IMR-90 (cell line): Measurements from ENCODE around the gene MMAA. TPM values are rescaled to one million over a fixed set of nuclear protein-coding genes. Genes with fewer than 3 reads are reported as not detected.

Experiments
- ATAC-seq: fragments of 200-7000 bp; cut with Tn5 transposase; 2 replicates; pipeline ENCODE4 v1.9.1; 2020; ENCODE audit warnings: low read depth, mild to moderate bottlenecking, moderate library complexity
- BruUV-seq: library from RNA; stranded (reverse); fragments of 400-500 nt; replicated peaks from 2 replicates; lab custom pipeline; 2021; lab: Mats Ljungman, UMichigan
- CTCF ChIA-PET: fragments of 300-600 bp; formaldehyde crosslinking; extraction: SDS; loops from one replicate; lab custom pipeline; 2021; ENCODE audit warnings: antibody characterized with exemption; lab: Yijun Ruan, JAX
- POLR2A ChIA-PET: fragments of 300-600 bp; sonication (Branson Sonifier 250); formaldehyde crosslinking; loops from one replicate; lab custom pipeline; 2022; ENCODE audit warnings: antibody characterized with exemption; ENCODE audit not compliant: unreplicated experiment; lab: Charles Lee
- DNase-seq: peaks from one replicate; pipeline ENCODE4 v3.0.0; 2013
- H2AFZ ChIP-seq: replicated peaks from 2 replicates; pipeline ENCODE3; 2013; ENCODE audit warnings: low read length, mild to moderate bottlenecking; ENCODE audit not compliant: poor library complexity
- H2AK5ac ChIP-seq: 2 replicates; pipeline ENCODE4 v1.6.1; 2013; ENCODE audit warnings: low read depth, low read length, inconsistent platforms
- H2AK9ac ChIP-seq: replicated peaks from 2 replicates; pipeline ENCODE3; 2013; ENCODE audit warnings: mild to moderate bottlenecking, low read depth, low read length, moderate library complexity; ENCODE audit not compliant: poor library complexity
- H2BK120ac ChIP-seq: 2 replicates; pipeline ENCODE4 v1.6.1; 2013; ENCODE audit warnings: low read depth, low read length, inconsistent platforms
- H2BK15ac ChIP-seq: 3 replicates; pipeline ENCODE4 v1.6.1; 2013; ENCODE audit warnings: low read depth, low read length, inconsistent platforms
- H2BK20ac ChIP-seq: 2 replicates; pipeline ENCODE4 v1.6.1; 2013; ENCODE audit warnings: low read depth, mild to moderate bottlenecking, inconsistent platforms, low read length, moderate library complexity
- H2BK5ac ChIP-seq: 2 replicates; pipeline ENCODE4 v1.6.1; 2013; ENCODE audit warnings: mild to moderate bottlenecking, low read depth, low read length, inconsistent platforms; ENCODE audit not compliant: poor library complexity, severe bottlenecking
- H3K14ac ChIP-seq: replicated peaks from 2 replicates; pipeline ENCODE4 v1.6.1; 2013; ENCODE audit warnings: low read depth, low read length, inconsistent platforms
- H3K18ac ChIP-seq: 2 replicates; pipeline ENCODE4 v1.6.1; 2013; ENCODE audit warnings: low read depth, low read length, control low read depth
- H3K23ac ChIP-seq: 2 replicates; pipeline ENCODE4 v1.6.1; 2013; ENCODE audit warnings: low read depth, low read length, inconsistent platforms
- H3K27ac ChIP-seq: 2 replicates; pipeline ENCODE4 v1.5.1; 2013; ENCODE audit warnings: mild to moderate bottlenecking, control low read depth, low read length; ENCODE audit not compliant: insufficient read depth
- H3K27me3 ChIP-seq: 2 replicates; pipeline ENCODE4 v1.6.1; 2013; ENCODE audit warnings: low read length; ENCODE audit not compliant: control insufficient read depth, insufficient read depth
- H3K36me3 ChIP-seq: 2 replicates; pipeline ENCODE4 v1.6.1; 2013; ENCODE audit warnings: low read length, mixed read lengths; ENCODE audit not compliant: control insufficient read depth, insufficient read depth
- H3K4ac ChIP-seq: 2 replicates; pipeline ENCODE4 v1.6.1; 2013; ENCODE audit warnings: low read depth, low read length, inconsistent platforms
- H3K4me1 ChIP-seq: 2 replicates; pipeline ENCODE4 v1.6.1; 2013; ENCODE audit warnings: low read length, mixed read lengths; ENCODE audit not compliant: control insufficient read depth, insufficient read depth
- H3K4me2 ChIP-seq: 2 replicates; pipeline ENCODE4 v1.6.1; 2013; ENCODE audit warnings: low read depth, mild to moderate bottlenecking, control low read depth, low read length, moderate library complexity
- H3K4me3 ChIP-seq: 2 replicates; pipeline ENCODE4 v1.5.1; 2013; ENCODE audit warnings: low read depth, mild to moderate bottlenecking, control low read depth, low read length, moderate library complexity; ENCODE audit not compliant: insufficient read depth
- H3K56ac ChIP-seq: 2 replicates; pipeline ENCODE4 v1.6.1; 2013; ENCODE audit warnings: low read length, inconsistent platforms; ENCODE audit not compliant: insufficient read depth; ENCODE audit errors: extremely low read depth
- H3K79me1 ChIP-seq, 2 experiments: 2 replicates each; pipeline ENCODE4 v1.6.1; 2013; ENCODE audit warnings: low read length in 2 of 2, inconsistent platforms in 1 of 2, low read depth in 1 of 2
- H3K9ac ChIP-seq: 2 replicates; pipeline ENCODE4 v1.6.1; 2013; ENCODE audit warnings: low read depth, low read length, control low read depth
- H3K9me1 ChIP-seq: 2 replicates; pipeline ENCODE4 v1.6.1; 2013; ENCODE audit warnings: low read length, inconsistent platforms; ENCODE audit not compliant: insufficient read depth
- H3K9me3 ChIP-seq: 2 replicates; pipeline ENCODE4 v1.6.1; 2013; ENCODE audit warnings: low read length; ENCODE audit not compliant: control insufficient read depth, insufficient read depth
- H4K20me1 ChIP-seq: 2 replicates; pipeline ENCODE4 v1.6.1; 2013; ENCODE audit warnings: low read length, inconsistent platforms; ENCODE audit not compliant: insufficient read depth
- H4K5ac ChIP-seq: 2 replicates; pipeline ENCODE4 v1.6.1; 2013; ENCODE audit warnings: mild to moderate bottlenecking, low read depth, low read length, control low read depth
- H4K8ac ChIP-seq, 2 experiments: 2 replicates each; pipeline ENCODE4 v1.6.1; 2013; ENCODE audit warnings: low read depth in 2 of 2, low read length in 2 of 2, control low read depth in 1 of 2, inconsistent platforms in 1 of 2
- H4K91ac ChIP-seq: 2 replicates; pipeline ENCODE4 v1.6.1; 2013; ENCODE audit warnings: low read depth, low read length, inconsistent platforms; ENCODE audit not compliant: insufficient read depth
- BHLHE40 ChIP-seq: fragments of 150-350 bp; IDR thresholded peaks from 2 replicates; pipeline ENCODE4 v1.6.1; 2016; ENCODE audit warnings: mild to moderate bottlenecking, low read depth, low read length
- CEBPB ChIP-seq: IDR thresholded peaks from 2 replicates; pipeline ENCODE4 v1.6.1; 2012; ENCODE audit warnings: low read depth, low read length, improper control_type of control experiment
- CHD1 ChIP-seq: IDR thresholded peaks from 2 replicates; pipeline ENCODE4 v1.6.1; 2012; ENCODE audit warnings: low read depth, low read length, improper control_type of control experiment
- CTCF ChIP-seq: conservative IDR thresholded peaks from 2 replicates; pipeline ENCODE4 v1.5.1; 2012; ENCODE audit warnings: mild to moderate bottlenecking, low read depth, low read length, improper control_type of control experiment
- ELK1 ChIP-seq: fragments of 150-350 bp; IDR thresholded peaks from 2 replicates; pipeline ENCODE4 v1.6.1; 2016; ENCODE audit warnings: low read depth, mild to moderate bottlenecking, low read length, moderate library complexity, borderline replicate concordance
- FOS ChIP-seq: fragments of 150-350 bp; IDR thresholded peaks from 2 replicates; pipeline ENCODE4 v1.6.1; 2016; ENCODE audit warnings: low read depth, low read length
- MAFK ChIP-seq: IDR thresholded peaks from 2 replicates; pipeline ENCODE4 v1.6.1; 2012; ENCODE audit warnings: low read depth, low read length, improper control_type of control experiment
- MAZ ChIP-seq: IDR thresholded peaks from 2 replicates; pipeline ENCODE4 v1.6.1; 2012; ENCODE audit warnings: low read depth, mild to moderate bottlenecking, low read length, improper control_type of control experiment, moderate library complexity, borderline replicate concordance
- MXI1 ChIP-seq: IDR thresholded peaks from 2 replicates; pipeline ENCODE4 v1.6.1; 2012; ENCODE audit warnings: low read depth, mild to moderate bottlenecking, low read length, moderate library complexity, borderline replicate concordance
- NFE2L2 ChIP-seq: fragments of 150-350 bp; IDR thresholded peaks from 2 replicates; pipeline ENCODE4 v1.6.1; 2016; ENCODE audit warnings: low read depth, mild to moderate bottlenecking, low read length
- POLR2A ChIP-seq: IDR thresholded peaks from 2 replicates; pipeline ENCODE4 v1.6.1; 2012; ENCODE audit warnings: mild to moderate bottlenecking, low read depth, low read length
- RAD21 ChIP-seq: IDR thresholded peaks from 2 replicates; pipeline ENCODE4 v1.6.1; 2012; ENCODE audit warnings: low read length, improper control_type of control experiment
- RCOR1 ChIP-seq: IDR thresholded peaks from 2 replicates; pipeline ENCODE4 v1.6.1; 2012; ENCODE audit warnings: mild to moderate bottlenecking, low read length, improper control_type of control experiment; ENCODE audit not compliant: insufficient replicate concordance
- RFX5 ChIP-seq: IDR thresholded peaks from 2 replicates; pipeline ENCODE4 v1.8.0; 2012; ENCODE audit warnings: low read depth, mild to moderate bottlenecking, low read length, moderate library complexity
- SMC3 ChIP-seq: fragments of 150-350 bp; IDR thresholded peaks from 2 replicates; pipeline ENCODE4 v1.6.1; 2016; ENCODE audit warnings: low read depth, mild to moderate bottlenecking, antibody characterized with exemption, low read length, moderate library complexity
- USF2 ChIP-seq: fragments of 150-350 bp; IDR thresholded peaks from 2 replicates; pipeline ENCODE4 v1.6.1; 2017; ENCODE audit warnings: mild to moderate bottlenecking, antibody characterized with exemption, low read length, low read depth
- WGBS, 2 experiments: methylation state at CpG; one replicate each; pipeline versions ENCODE4 v1.1.5 to v1.1.7; 2013; ENCODE audit warnings: missing lambda C conversion rate in 2 of 2; ENCODE audit not compliant: insufficient read length in 1 of 2; ENCODE audit errors: extremely low coverage in 2 of 2; 5-methylcytosine and 5-hydroxymethylcytosine counted together
- dilution Hi-C: fragments of 300-500 bp; cut with HindIII; formaldehyde crosslinking; loops from one replicate; pipeline ENCODE4 v1.14.3; 2018; ENCODE audit warnings: low sequenced_read_pairs; ENCODE audit not compliant: unreplicated experiment
- in situ Hi-C: fragments of 300-500 bp; cut with MboI; formaldehyde crosslinking; loops from 3 replicates; pipeline ENCODE4 v1.14.3; 2019; ENCODE audit warnings: low sequenced_read_pairs, inconsistent platforms, mixed read lengths
- intact Hi-C: fragments of 100-400 bp; cut with micrococcal nuclease; formaldehyde crosslinking; loops from 2 replicates; pipeline ENCODE4 v1.10.0; 2022
- polyA plus RNA-seq, 3 experiments: library from polyadenylated mRNA; depleted of rRNA; stranded (reverse); fragments of >200 nt; gene quantifications; 2 replicates each; pipeline ENCODE4 v1.2.3, GENCODE V29; 2012; ENCODE audit warnings: low replicate concordance in 1 of 3
- total RNA-seq: library from RNA; depleted of rRNA; stranded (reverse); fragments of >200 nt; gene quantifications from 2 replicates; pipeline ENCODE4 v1.2.3, GENCODE V29; 2012

MMAA gene
- total and polyA plus RNA-seq, 2 of the 4 experiments (the other 2 are of a cell fraction), result 4.4 to 5.2 TPM

GRCh38 chr4:145656156-145656555 is 37.0 kb downstream of the MMAA start:
- ChIA-PET POLR2A (no interaction called here), CTCF (interaction anchor here (1.6 kb wide), 1 partner anchor 11 kb away, joined by 5 read pairs; no protein-coding TSS in a partner anchor)
- BruUV-seq, result no TSS peak
- H3K4me1 ChIP-seq, result no peaks in the 10 kb centered on the region
- ATAC-seq (no peak), DNase-seq (no peak)
- no peak overlapping the region for H3K14ac ChIP-seq
- no peaks in the 10 kb centered on the region for H3K9me3 ChIP-seq
- no peak overlapping the region for H2BK20ac ChIP-seq
- H3K79me1 ChIP-seq, result no peaks in the 10 kb centered on the region
- no peak overlapping the region for H2AK9ac ChIP-seq
- H3K18ac ChIP-seq, result no peak overlapping the region
- no peaks in the 10 kb centered on the region for H4K20me1 ChIP-seq
- intact Hi-C loops (no loop called here), in situ Hi-C loops (no loop called here), dilution Hi-C loops (no loop called here)
- H2AFZ ChIP-seq, result no peak overlapping the region
- H3K36me3 ChIP-seq, result peaks cover 3% of the 10 kb centered on the region; the same call in 1 of the 2 replicates
- TF ChIP-seq FOS (no peak), RCOR1 (no peak), USF2 (no peak), ELK1 (no peak), RFX5 (no peak), BHLHE40 (no peak), SMC3 (no peak), MAZ (no peak), CTCF (no peak), CEBPB (no peak), CHD1 (no peak), RAD21 (no peak), MAFK (no peak), POLR2A (no peak), MXI1 (no peak), NFE2L2 (no peak)
- no peak overlapping the region for H4K5ac ChIP-seq
- no peaks in the 10 kb centered on the region; the same call in 1 of the 2 replicates for H3K9me1 ChIP-seq
- H4K8ac ChIP-seq, result no peak overlapping the region
- H3K27me3 ChIP-seq, result no peaks in the 10 kb centered on the region
- H2BK15ac ChIP-seq, result no peak overlapping the region
- H2AK5ac ChIP-seq, result no peak overlapping the region
- no peak overlapping the region for H3K4me2 ChIP-seq
- H3K23ac ChIP-seq, result no peak overlapping the region
- no peak overlapping the region for H3K27ac ChIP-seq
- WGBS, 2 experiments, result no CpG with 5 or more reads among the region's 1 CpG
- no peak overlapping the region for H3K56ac ChIP-seq
- H2BK120ac ChIP-seq, result no peak overlapping the region
- no peak overlapping the region for H2BK5ac ChIP-seq
- no peak overlapping the region for H3K4me3 ChIP-seq
- H3K9ac ChIP-seq, result no peak overlapping the region
- H3K4ac ChIP-seq, result no peak overlapping the region
- H4K91ac ChIP-seq, result no peak overlapping the region
